Osteoblast (primary cell): ENCODE results near the gene TAS2R4. TPM values are rescaled to one million over a fixed set of nuclear protein-coding genes. Genes with fewer than 3 reads are reported as not detected.
"Not testable (repeated sequence)": the region's sequence is repeated elsewhere in the genome, so short reads cannot be mapped to it uniquely, and the experiment has no call there.

ENCODE experiments used
- DNase-seq: peaks from one replicate; pipeline ENCODE4 v3.0.0; 2011; ENCODE audit warnings: low spot score, mixed read lengths; ENCODE audit not compliant: insufficient read length; ENCODE audit errors: missing footprints
- H2AFZ ChIP-seq: 2 replicates; pipeline ENCODE4 v1.6.0; 2011; ENCODE audit warnings: mild to moderate bottlenecking, low read length
- H3K27ac ChIP-seq: 2 replicates; pipeline ENCODE4 v1.5.1; 2011; ENCODE audit warnings: mild to moderate bottlenecking, low read depth, low read length, moderate library complexity
- H3K27me3 ChIP-seq: 2 replicates; pipeline ENCODE4 v1.6.0; 2012; ENCODE audit warnings: mild to moderate bottlenecking, control low read depth, inconsistent platforms, low read length, moderate library complexity; ENCODE audit not compliant: insufficient read depth
- H3K36me3 ChIP-seq: 2 replicates; pipeline ENCODE4 v1.5.1; 2011; ENCODE audit warnings: mild to moderate bottlenecking, low read length, control low read depth, moderate library complexity; ENCODE audit not compliant: insufficient read depth
- H3K4me1 ChIP-seq: 2 replicates; pipeline ENCODE4 v1.5.1; 2011; ENCODE audit warnings: mild to moderate bottlenecking, low read length, control low read depth, moderate library complexity; ENCODE audit not compliant: insufficient read depth
- H3K4me2 ChIP-seq: 2 replicates; pipeline ENCODE4 v1.6.0; 2011; ENCODE audit warnings: mild to moderate bottlenecking, low read length; ENCODE audit not compliant: insufficient read depth
- H3K4me3 ChIP-seq: fragments of 200-600 bp; sonication (generic); 3 replicates; pipeline ENCODE4 v1.5.1; 2012; ENCODE audit warnings: mild to moderate bottlenecking, low read length, inconsistent platforms; ENCODE audit not compliant: insufficient read depth
- H3K79me2 ChIP-seq: 2 replicates; pipeline ENCODE4 v1.6.0; 2012; ENCODE audit warnings: mild to moderate bottlenecking, low read length, control low read depth, inconsistent platforms; ENCODE audit not compliant: insufficient read depth
- H3K9me3 ChIP-seq: 2 replicates; pipeline ENCODE4 v1.5.1; 2011; ENCODE audit warnings: low read depth, low read length, control low read depth
- H4K20me1 ChIP-seq: 2 replicates; pipeline ENCODE4 v1.6.0; 2012; ENCODE audit warnings: mild to moderate bottlenecking, low read length, control low read depth; ENCODE audit not compliant: insufficient read depth
- total RNA-seq: library from RNA; depleted of rRNA; stranded (reverse); fragments of >200 nt; gene quantifications from 2 replicates; pipeline ENCODE4 v1.2.3, GENCODE V29; 2012
- TF ChIP-seq, protein P1 (sequence below): IDR thresholded peaks from 2 replicates; pipeline ENCODE4 v1.5.1; 2011; ENCODE audit warnings: mild to moderate bottlenecking, low read depth, low read length, moderate library complexity; ENCODE audit errors: extremely low read depth

Gene TAS2R4
- total RNA-seq, 1 donor = 1.4 TPM

DNA sequence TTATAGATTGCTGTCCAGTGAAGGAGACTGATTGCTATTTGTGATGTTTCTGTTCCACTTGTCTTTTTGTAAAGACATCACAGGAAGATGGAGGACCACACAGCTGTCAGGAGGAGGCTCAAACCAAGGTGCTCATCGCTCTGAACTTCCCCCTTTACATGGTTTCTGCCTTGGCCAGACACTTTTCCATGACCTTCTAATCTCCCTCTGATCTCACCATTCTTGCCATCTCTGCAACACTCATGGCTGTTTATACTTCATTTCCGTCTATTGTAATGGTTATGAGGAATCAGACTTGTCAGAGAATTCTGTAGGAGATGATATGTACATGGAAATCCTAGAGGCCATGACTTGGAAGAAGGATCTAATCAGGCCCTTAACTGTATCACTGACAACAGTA lies 11.8 kb downstream of the TAS2R4 start:
- H3K27me3 ChIP-seq = no peaks in the 10 kb centered on the region
- H3K4me1 ChIP-seq = no peaks in the 10 kb centered on the region
- TF ChIP-seq, protein P1, sequence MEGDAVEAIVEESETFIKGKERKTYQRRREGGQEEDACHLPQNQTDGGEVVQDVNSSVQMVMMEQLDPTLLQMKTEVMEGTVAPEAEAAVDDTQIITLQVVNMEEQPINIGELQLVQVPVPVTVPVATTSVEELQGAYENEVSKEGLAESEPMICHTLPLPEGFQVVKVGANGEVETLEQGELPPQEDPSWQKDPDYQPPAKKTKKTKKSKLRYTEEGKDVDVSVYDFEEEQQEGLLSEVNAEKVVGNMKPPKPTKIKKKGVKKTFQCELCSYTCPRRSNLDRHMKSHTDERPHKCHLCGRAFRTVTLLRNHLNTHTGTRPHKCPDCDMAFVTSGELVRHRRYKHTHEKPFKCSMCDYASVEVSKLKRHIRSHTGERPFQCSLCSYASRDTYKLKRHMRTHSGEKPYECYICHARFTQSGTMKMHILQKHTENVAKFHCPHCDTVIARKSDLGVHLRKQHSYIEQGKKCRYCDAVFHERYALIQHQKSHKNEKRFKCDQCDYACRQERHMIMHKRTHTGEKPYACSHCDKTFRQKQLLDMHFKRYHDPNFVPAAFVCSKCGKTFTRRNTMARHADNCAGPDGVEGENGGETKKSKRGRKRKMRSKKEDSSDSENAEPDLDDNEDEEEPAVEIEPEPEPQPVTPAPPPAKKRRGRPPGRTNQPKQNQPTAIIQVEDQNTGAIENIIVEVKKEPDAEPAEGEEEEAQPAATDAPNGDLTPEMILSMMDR = no peak
- H4K20me1 ChIP-seq = no peaks in the 10 kb centered on the region
- no peak overlapping the region for H2AFZ ChIP-seq
- no peak for DNase-seq
- no peak overlapping the region for H3K27ac ChIP-seq
- no peak overlapping the region for H3K4me2 ChIP-seq
- H3K79me2 ChIP-seq = no peaks in the 10 kb centered on the region
- no peak overlapping the region for H3K4me3 ChIP-seq
- H3K9me3 ChIP-seq = no peaks in the 10 kb centered on the region
- H3K36me3 ChIP-seq = no peaks in the 10 kb centered on the region

DNA sequence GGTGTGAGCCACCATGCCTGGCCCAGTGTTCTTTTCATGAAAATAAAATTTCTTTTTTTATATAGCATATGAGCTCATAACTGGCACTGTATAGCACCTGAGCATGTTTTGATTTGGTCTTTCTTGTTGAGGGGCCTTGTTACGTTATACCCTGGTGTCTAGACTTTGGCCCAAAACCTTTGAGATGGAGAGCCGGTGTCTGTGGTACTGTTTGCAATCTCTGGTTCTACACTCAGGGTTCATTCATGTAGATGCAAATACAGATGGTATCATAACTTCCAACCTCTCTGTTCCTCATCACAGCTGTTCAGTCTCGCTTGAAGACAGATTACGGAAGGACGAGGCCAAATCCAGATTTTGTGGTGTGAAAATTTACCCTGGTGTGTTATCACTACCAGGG lies 13.4 kb downstream of the TAS2R4 start, which contains the start of gene TAS2R5:
TAS2R5 (plus strand) TSS at position 301 of the 400 bp plus-strand sequence. CDS start 145 bp downstream, outside the sequence.
- Histone ChIP-seq H3K9me3 (no peaks in the 10 kb centered on the region), H4K20me1 (no peaks in the 10 kb centered on the region), H3K27ac (no peak within 1 kb of the TSS), H3K36me3 (no peaks in the 10 kb centered on the region), H2AFZ (no peak within 1 kb of the TSS), H3K4me2 (no peak within 1 kb of the TSS), H3K4me1 (no peaks in the 10 kb centered on the region), H3K27me3 (no peaks in the 10 kb centered on the region), H3K79me2 (no peaks in the 10 kb centered on the region), H3K4me3 (no peak within 1 kb of the TSS)
- DNase-seq = no peak
- TF ChIP-seq, protein P1 = no peak

DNA sequence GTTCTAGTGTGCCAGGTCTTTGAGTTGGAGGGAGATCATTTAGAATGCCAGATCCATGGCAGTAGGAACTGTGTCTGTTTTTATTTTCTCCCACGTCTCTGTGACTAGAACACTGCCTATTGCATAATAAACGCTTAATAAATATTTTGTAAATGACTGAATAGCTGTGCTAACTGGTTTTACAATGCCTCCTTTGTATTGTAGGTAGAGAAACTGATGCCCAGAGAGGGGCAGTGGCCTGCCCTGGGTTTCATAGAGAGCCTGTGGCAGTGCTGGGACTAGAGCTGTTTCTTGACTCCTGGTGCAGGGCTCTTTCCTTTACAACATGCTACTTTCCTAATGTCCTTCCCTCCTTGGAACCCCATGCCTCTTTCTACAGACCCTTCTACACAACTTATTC lies 16.1 kb downstream of the TAS2R4 start:
- no peak overlapping the region for H3K27ac ChIP-seq
- TF ChIP-seq, protein P1 = no peak
- no peak for DNase-seq
- H3K27me3 ChIP-seq = no peaks in the 10 kb centered on the region
- H3K4me2 ChIP-seq = no peak overlapping the region
- no peaks in the 10 kb centered on the region for H3K9me3 ChIP-seq
- H2AFZ ChIP-seq = no peak overlapping the region
- no peaks in the 10 kb centered on the region for H3K79me2 ChIP-seq
- no peak overlapping the region for H3K4me3 ChIP-seq
- H4K20me1 ChIP-seq = no peaks in the 10 kb centered on the region
- no peaks in the 10 kb centered on the region for H3K4me1 ChIP-seq
- no peaks in the 10 kb centered on the region for H3K36me3 ChIP-seq

DNA sequence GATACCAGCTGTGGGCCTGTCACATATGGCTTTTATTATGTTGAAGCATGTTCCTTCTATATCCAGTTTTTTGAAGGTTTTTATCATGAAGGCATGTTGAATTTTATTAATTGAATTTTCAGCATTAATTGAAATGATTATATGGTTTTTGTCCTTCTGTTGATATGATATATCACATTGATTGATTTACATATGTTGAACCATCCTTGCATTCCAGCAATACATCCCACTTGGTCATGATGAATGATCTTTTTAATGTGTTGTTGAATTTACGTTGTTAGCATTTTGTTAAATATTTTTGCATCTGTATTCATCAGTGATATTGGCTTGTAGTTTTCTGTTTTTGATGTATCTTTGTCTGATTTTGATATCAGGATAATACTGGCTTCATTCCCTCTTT lies 43.6 kb downstream of the TAS2R4 start:
- Histone ChIP-seq H3K36me3 (no peaks in the 10 kb centered on the region), H3K4me3 (no peak overlapping the region), H3K27ac (no peak overlapping the region), H3K4me1 (no peaks in the 10 kb centered on the region), H4K20me1 (no peaks in the 10 kb centered on the region), H3K79me2 (no peaks in the 10 kb centered on the region), H3K4me2 (no peak overlapping the region), H3K27me3 (no peaks in the 10 kb centered on the region), H2AFZ (no peak overlapping the region), H3K9me3 (no peaks in the 10 kb centered on the region)
- TF ChIP-seq, protein P1 = no peak
- DNase-seq = no peak

DNA sequence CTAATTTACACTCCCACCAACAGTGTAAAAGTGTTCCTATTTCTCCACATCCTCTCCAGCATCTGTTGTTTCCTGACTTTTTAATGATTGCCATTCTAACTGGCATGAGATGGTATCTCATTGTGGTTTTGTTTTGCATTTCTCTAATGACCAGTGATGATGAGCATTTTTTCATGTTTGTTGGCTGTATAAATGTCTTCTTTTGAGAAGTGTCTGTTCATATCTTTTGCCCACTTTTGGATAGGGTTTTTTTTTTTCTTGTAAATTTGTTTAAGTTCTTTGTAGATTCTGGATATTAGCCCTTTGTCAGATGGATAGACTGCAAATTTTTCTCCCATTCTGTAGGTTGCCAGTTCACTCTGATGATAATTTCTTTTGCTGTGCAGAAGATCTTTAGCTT lies 46.0 kb downstream of the TAS2R4 start:
- not testable (repeated sequence) for H2AFZ ChIP-seq, DNase-seq, H3K36me3 ChIP-seq, H3K9me3 ChIP-seq, H3K4me3 ChIP-seq, H3K4me1 ChIP-seq, H3K4me2 ChIP-seq, H3K27ac ChIP-seq, H3K27me3 ChIP-seq, H4K20me1 ChIP-seq, H3K79me2 ChIP-seq
